BJ (cell line): ENCODE results near the gene ADORA2B. TPM values are rescaled to one million over a fixed set of nuclear protein-coding genes. Genes with fewer than 3 reads are reported as not detected.

Experiments
- CTCF ChIA-PET: fragments of 350-600 bp; formaldehyde crosslinking; extraction: SDS; loops from one replicate; lab custom pipeline; 2021; ENCODE audit warnings: antibody characterized with exemption, inconsistent platforms; lab: Yijun Ruan, JAX
- POLR2A ChIA-PET: fragments of 300-600 bp; sonication (Branson Sonifier 250); formaldehyde crosslinking; extraction: SDS; loops from one replicate; lab custom pipeline; 2021; ENCODE audit warnings: antibody characterized with exemption; lab: Charles Lee
- DNase-seq: peaks from one replicate; pipeline ENCODE4 v3.0.0-alpha.2; 2011; ENCODE audit warnings: low read depth
- H3K27me3 ChIP-seq: 2 replicates; pipeline ENCODE4 v1.6.0; 2011; ENCODE audit warnings: low read length; ENCODE audit not compliant: control insufficient read depth, insufficient read depth
- H3K36me3 ChIP-seq: 2 replicates; pipeline ENCODE4 v1.5.1; 2011; ENCODE audit warnings: low read length; ENCODE audit not compliant: control insufficient read depth, insufficient read depth
- H3K4me3 ChIP-seq: 2 replicates; pipeline ENCODE4 v1.5.1; 2011; ENCODE audit warnings: low read depth, mild to moderate bottlenecking, control low read depth, low read length
- CTCF ChIP-seq: IDR thresholded peaks from 2 replicates; pipeline ENCODE4 v1.5.1; 2011; ENCODE audit warnings: low read depth, mild to moderate bottlenecking, control low read depth, inconsistent platforms, low read length, moderate library complexity; ENCODE audit not compliant: insufficient read depth
- polyA plus RNA-seq: library from polyadenylated mRNA; depleted of rRNA; stranded (reverse); fragments of >200 nt; gene quantifications from 2 replicates; pipeline ENCODE4 v1.2.3, GENCODE V29; 2011

The ADORA2B gene
- polyA plus RNA-seq, 1 experiment = 10.5 TPM

- H3K36me3 ChIP-seq = no peaks in the 10 kb centered on the region
- H3K27me3 ChIP-seq = no peaks in the 10 kb centered on the region
- ChIA-PET CTCF (no interaction called here), POLR2A (no interaction called here)
- no peak for DNase-seq
- H3K4me3 ChIP-seq = no peak overlapping the region
- no peak for TF ChIP-seq CTCF
Observed at GRCh38 chr17:15942207-15942833, 2.6 kb upstream of the ADORA2B start.

- Histone ChIP-seq H3K4me3 (peak overlapping the region; percentile 67), H3K27me3 (no peaks in the 10 kb centered on the region), H3K36me3 (no peaks in the 10 kb centered on the region)
- ChIA-PET POLR2A (no interaction called here), CTCF (interaction anchor here (0.7 to 2.8 kb wide), 18 partner anchors 8 to 116 kb away, joined by 3 to 36 read pairs (median 5); partner anchors contain the start of genes TTC19 and ZSWIM7)
- DNase-seq = no peak
- no peak for TF ChIP-seq CTCF
Observed at GRCh38 chr17:15943971-15944758, 765 bp upstream of the ADORA2B start.

GRCh38 chr17:15945527-15946191, 729 bp downstream of the ADORA2B start:
- Histone ChIP-seq H3K27me3 (no peaks in the 10 kb centered on the region), H3K4me3 (peak overlapping the region; percentile 67), H3K36me3 (peaks cover 1% of the 10 kb centered on the region; the same call in 1 of the 2 replicates)
- no peak for DNase-seq
- POLR2A ChIA-PET = no interaction called here
- 0 out of 2 replicates have a peak, but pooled peaks have one; percentile 3 for TF ChIP-seq CTCF
- CTCF ChIA-PET = interaction anchor here (0.6 to 2.8 kb wide), 22 partner anchors 10 to 127 kb away, joined by 3 to 36 read pairs (median 4); partner anchors contain the start of genes TTC19 and ZSWIM7

GRCh38 chr17:15946611-15947120, 1.7 kb downstream of the ADORA2B start:
- peaks cover 1% of the 10 kb centered on the region; the same call in 1 of the 2 replicates for H3K36me3 ChIP-seq
- no peak for DNase-seq
- TF ChIP-seq CTCF = no peak
- ChIA-PET POLR2A (no interaction called here), CTCF (interaction anchor here (0.6 to 2.8 kb wide), 5 partner anchors 12 to 436 kb away, joined by 3 to 14 read pairs (median 4); no protein-coding TSS in a partner anchor)
- H3K27me3 ChIP-seq = no peaks in the 10 kb centered on the region
- no peak overlapping the region for H3K4me3 ChIP-seq

DNA sequence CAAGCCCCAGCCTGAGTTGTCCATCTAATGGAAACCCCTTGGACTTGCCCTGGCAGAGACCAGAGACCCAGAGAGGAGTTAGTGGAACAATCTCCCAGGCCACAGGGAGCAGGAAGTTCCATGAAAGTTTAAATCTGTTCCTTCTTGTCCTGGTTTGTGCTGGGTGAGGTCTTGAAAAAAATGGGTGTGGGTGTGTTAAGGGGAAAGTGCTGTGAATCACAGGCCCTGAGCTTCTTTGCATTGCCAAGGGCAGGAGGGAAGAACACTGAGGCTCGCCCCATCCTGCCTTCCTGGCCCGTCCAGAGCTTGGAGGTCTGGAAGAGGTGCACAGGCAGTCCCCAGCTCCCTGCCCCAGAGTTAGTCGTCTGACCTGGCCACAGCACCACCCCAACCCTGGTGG, 2.3 kb downstream of the ADORA2B start:
- no peak for DNase-seq
- ChIA-PET CTCF (interaction anchor here (0.9 kb wide), 1 partner anchor 11 kb away, joined by 4 read pairs; no protein-coding TSS in a partner anchor), POLR2A (no interaction called here)
- Histone ChIP-seq H3K27me3 (no peaks in the 10 kb centered on the region), H3K36me3 (peaks cover 1% of the 10 kb centered on the region; the same call in 1 of the 2 replicates), H3K4me3 (no peak overlapping the region)
- no peak for TF ChIP-seq CTCF
